Ascending aorta (tissue), 2 donors: ENCODE results near the gene MYL11. TPM values are rescaled to one million over a fixed set of nuclear protein-coding genes. Genes with fewer than 3 reads are reported as not detected.

Source experiments
- DNase-seq, 2 donors: peaks; one replicate each; pipeline ENCODE4 v3.0.0-alpha.2; 2019; ENCODE audit warnings: low spot score in 2 of 2
- H3K27ac ChIP-seq, 2 donors: fragments of 200-600 bp; sonication (generic); one replicate each; pipeline ENCODE4 v1.5.1; 2016 to 2017; ENCODE audit warnings: mild to moderate bottlenecking in 1 of 2
- H3K27me3 ChIP-seq: fragments of 200-600 bp; sonication (generic); one replicate; pipeline ENCODE4 v1.5.1; 2017
- H3K36me3 ChIP-seq, 2 donors: fragments of 200-600 bp; sonication (generic); one replicate each; pipeline ENCODE4 v1.5.1; 2016
- H3K4me1 ChIP-seq, 2 donors: fragments of 200-600 bp; sonication (generic); one replicate each; pipeline ENCODE4 v1.5.1; 2016 to 2017; ENCODE audit warnings: mild to moderate bottlenecking in 1 of 2
- H3K4me3 ChIP-seq, 2 donors: fragments of 200-600 bp; sonication (generic); one replicate each; pipeline ENCODE4 v1.5.1; 2016 to 2017; ENCODE audit warnings: mild to moderate bottlenecking in 1 of 2
- H3K9me3 ChIP-seq, 2 donors: fragments of 200-600 bp; sonication (generic); one replicate each; pipeline ENCODE4 v1.5.1; 2016
- CTCF ChIP-seq, 3 experiments: fragments of 200-600 bp in 2 of 3; fragments of 450-650 bp in 1 of 3; sonication (generic) in 2 of 3; IDR thresholded peaks; one replicate each; pipeline ENCODE4 v1.5.1; 2016 to 2019; ENCODE audit warnings: antibody characterized with exemption in 3 of 3, mild to moderate bottlenecking in 1 of 3, moderate library complexity in 1 of 3
- intact Hi-C: fragments of 100-400 bp; cut with DNase I; formaldehyde crosslinking; loops from one replicate; pipeline ENCODE4 v1.15.1; 2023
- total RNA-seq: library from RNA; depleted of rRNA; stranded (reverse); fragments of >200 nt; gene quantifications from one replicate; pipeline ENCODE4 v1.1.0, GENCODE V29; 2016

MYL11 gene
- total RNA-seq, 1 donor from 2014 or later: not detected

DNA sequence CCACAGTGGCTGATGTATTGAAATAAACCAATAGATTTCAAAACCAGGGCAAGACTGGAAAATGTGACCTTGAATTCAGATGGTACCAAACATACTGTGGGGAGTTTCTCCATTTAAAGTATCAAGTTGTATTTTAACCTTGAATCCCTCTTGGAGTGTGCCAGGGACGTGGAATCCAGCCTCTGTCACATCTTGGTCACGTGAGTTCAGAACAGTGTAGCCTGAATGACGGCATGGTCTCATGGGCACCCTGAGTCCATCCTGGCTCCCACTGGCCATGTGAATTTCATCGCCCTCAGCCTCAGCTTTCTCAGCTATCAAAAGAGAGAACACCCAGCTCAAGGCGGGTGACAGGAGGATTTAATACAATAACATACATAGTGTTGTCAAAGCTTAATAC, 39.6 kb downstream of the MYL11 start:
- intact Hi-C loops: no loop called here
- Histone ChIP-seq H3K36me3 (peaks cover 7 to 18% of the 10 kb centered on the region in 2 donors), H3K4me1 (peaks cover 9 to 10% of the 10 kb centered on the region in 2 donors), H3K27ac (no peak overlapping the region), H3K4me3 (no peak overlapping the region), H3K27me3 (no peaks in the 10 kb centered on the region), H3K9me3 (no peaks in the 10 kb centered on the region)
- no peak for TF ChIP-seq CTCF (IDR thresholded peaks at IDR 0.05)
- no peak for DNase-seq

DNA sequence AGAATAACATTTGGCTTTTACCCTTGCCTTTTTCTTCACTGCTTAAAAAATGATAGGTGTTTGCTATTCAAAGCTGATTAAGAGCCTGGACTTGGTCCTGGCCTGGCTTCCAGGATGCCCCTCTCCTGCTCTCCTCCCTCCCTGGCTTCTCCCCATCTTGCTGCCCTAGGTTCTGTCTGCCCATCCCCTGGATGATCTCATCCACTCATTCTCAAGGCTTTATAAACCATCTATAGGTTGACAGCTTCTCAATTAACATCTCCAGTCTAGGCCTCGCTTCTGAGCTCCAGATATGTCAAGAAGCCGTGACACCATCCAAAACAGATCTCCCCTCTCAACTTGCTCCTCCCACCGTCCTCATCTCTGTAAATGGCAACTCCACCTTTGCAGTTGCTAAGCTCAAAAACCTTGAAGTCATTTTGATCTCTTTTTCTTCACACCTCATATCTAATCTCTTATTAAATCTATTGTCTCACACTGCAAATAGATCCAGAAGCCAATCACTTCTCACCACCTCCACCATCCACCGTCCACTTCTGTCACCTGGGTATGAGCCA, 41.5 kb downstream of the MYL11 start:
- Histone ChIP-seq H3K36me3 (peaks cover 7 to 18% of the 10 kb centered on the region in 2 donors), H3K27me3 (no peaks in the 10 kb centered on the region), H3K4me3 (no peak overlapping the region), H3K4me1 (peaks cover 7 to 9% of the 10 kb centered on the region in 2 donors), H3K9me3 (no peaks in the 10 kb centered on the region), H3K27ac (no peak overlapping the region)
- DNase-seq: no peak
- no peak for TF ChIP-seq CTCF (IDR thresholded peaks at IDR 0.05)
- intact Hi-C loops: no loop called here

DNA sequence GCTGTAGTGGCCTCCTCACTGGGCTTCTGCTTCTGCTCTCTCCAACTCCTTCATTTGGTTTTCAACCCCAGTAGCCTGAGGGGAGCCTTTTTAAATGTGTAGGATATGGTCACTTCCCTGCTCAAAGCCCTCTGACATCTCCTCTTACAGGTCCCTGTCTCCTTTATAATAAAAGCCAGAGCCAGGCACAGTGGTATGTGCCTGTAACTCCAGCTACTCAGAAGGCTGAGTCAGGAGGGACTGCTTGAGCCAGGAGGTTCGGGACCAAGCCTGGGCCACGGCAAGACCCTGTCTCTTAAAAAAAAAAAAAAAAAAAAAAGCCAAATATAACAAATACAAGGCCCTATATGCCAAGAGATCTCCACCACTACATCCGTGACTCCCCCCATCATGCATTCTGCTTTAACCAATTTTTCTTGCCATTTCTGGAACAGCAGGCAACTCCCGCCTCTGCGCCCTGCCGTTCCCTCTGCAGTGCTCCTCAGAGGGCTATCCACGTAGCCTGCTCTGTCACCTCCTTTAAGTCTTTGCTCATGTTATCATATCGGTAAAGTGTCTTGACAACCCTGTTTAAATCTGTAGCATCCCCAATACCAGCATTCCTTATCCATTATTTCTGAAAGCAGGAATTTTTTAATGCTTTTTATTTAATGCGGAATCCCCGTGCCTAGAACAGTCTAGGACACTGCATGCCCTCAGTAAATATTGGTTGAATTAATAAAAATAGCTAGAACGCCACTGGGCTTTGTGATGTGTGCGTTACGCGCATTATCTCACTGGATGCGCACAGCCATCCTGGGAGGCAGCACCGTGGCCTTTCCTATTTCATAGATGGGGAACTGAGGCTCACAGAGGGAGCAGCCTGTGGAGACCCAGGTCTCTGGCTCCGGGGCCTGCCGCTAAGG, 42.3 kb downstream of the MYL11 start:
- TF ChIP-seq CTCF (IDR thresholded peaks at IDR 0.05): no peak
- H3K27ac ChIP-seq: peak overlapping the region in 1 of 2 donors; percentile 69
- peak overlapping the region; percentile 70 to 83 for H3K4me3 ChIP-seq
- H3K27me3 ChIP-seq: no peaks in the 10 kb centered on the region
- peaks cover 7 to 9% of the 10 kb centered on the region in 2 donors for H3K4me1 ChIP-seq
- peaks cover 11 to 13% of the 10 kb centered on the region in 2 donors for H3K36me3 ChIP-seq
- H3K9me3 ChIP-seq: no peaks in the 10 kb centered on the region
- DNase-seq: no peak
- intact Hi-C loops: no loop called here

DNA sequence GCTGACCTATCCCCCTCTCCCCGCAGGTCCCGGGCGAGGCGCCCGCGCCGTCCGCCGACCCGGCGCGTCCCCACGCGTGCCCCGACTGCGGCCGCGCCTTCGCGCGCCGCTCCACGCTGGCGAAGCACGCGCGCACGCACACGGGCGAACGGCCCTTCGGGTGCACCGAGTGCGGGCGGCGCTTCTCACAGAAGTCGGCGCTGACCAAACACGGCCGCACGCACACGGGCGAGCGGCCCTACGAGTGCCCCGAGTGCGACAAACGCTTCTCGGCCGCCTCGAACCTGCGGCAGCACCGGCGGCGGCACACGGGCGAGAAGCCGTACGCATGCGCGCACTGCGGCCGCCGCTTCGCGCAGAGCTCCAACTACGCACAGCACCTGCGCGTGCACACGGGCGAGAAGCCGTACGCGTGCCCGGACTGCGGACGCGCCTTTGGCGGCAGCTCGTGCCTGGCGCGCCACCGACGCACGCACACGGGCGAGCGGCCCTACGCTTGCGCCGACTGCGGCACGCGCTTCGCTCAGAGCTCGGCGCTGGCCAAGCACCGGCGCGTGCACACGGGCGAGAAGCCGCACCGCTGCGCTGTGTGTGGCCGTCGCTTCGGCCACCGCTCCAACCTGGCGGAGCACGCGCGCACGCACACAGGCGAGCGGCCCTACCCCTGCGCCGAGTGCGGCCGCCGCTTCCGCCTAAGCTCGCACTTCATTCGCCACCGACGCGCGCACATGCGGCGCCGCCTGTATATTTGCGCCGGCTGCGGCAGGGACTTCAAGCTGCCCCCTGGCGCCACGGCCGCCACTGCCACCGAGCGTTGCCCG, 43.1 kb downstream of the MYL11 start:
- intact Hi-C loops: no loop called here

More for the DNA sequence above, 43.1 kb downstream of the MYL11 start:
- peaks cover 9 to 17% of the 10 kb centered on the region in 2 donors for H3K36me3 ChIP-seq
- DNase-seq: peak in 1 of 2 donors; percentile 86
- no peaks in the 10 kb centered on the region for H3K27me3 ChIP-seq
- H3K4me3 ChIP-seq: peak overlapping the region; percentile 70 to 83
- H3K4me1 ChIP-seq: peaks cover 7 to 9% of the 10 kb centered on the region in 2 donors
- TF ChIP-seq CTCF (IDR thresholded peaks at IDR 0.05): peak in 1 of 3 experiments; percentile 29
- H3K27ac ChIP-seq: peak overlapping the region; percentile 62 to 69
- H3K9me3 ChIP-seq: no peaks in the 10 kb centered on the region
